Hematopoietic multipotent progenitor cell (in vitro differentiated cells): ENCODE measurements around the gene NUAK1. TPM values are rescaled to one million over a fixed set of nuclear protein-coding genes. Genes with fewer than 3 reads are reported as not detected.

Experiments
- DNase-seq, 3 donors: peaks; one replicate each; pipeline ENCODE4 v3.0.0-alpha.2; 2011 to 2015; ENCODE audit warnings: low read depth in 2 of 3, low spot score in 2 of 3
- total RNA-seq: library from RNA; depleted of rRNA; stranded (reverse); fragments of >200 nt; gene quantifications from one replicate; pipeline ENCODE4 v1.2.3, GENCODE V29; 2012

The NUAK1 gene
- total RNA-seq, 1 donor, result under 0.01 TPM

DNA sequence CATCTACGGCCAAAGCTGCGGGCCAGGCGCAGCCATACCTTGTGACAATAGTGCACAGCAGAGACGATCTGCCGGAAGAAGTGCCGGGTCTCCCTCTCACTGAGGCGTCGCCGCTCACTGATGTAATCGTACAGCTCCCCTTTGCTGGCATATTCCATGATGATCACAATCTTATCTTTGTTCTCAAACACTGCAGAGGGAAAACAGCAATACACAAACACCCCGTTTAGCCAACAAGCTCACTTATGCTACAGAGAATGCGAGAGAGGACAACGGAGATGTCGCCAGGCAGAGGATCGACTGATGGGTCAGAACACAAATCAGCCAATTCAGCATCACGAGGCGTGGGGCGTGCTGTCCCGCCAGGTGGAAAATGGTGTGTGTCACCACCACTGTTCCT, 52.1 kb downstream of the NUAK1 start:
- no peak for DNase-seq

DNA sequence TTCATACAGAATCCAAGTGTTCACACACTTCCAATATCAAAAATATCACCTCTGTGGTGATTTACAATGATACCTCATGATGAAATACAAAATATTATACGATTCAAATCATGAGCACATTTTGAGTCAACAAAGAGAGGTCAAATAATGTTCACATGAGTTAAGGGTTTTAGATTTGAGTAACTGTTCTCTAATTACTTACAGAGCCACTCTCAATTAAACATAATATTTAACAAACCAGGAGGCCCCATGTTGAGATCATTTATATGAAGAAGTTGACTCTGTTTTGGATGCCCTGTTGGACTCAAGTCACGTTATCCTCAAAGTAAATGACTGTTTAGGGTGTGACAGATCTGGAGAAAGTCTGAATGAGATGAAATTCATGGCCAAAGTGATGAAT, 53.5 kb downstream of the NUAK1 start:
- no peak for DNase-seq

DNA sequence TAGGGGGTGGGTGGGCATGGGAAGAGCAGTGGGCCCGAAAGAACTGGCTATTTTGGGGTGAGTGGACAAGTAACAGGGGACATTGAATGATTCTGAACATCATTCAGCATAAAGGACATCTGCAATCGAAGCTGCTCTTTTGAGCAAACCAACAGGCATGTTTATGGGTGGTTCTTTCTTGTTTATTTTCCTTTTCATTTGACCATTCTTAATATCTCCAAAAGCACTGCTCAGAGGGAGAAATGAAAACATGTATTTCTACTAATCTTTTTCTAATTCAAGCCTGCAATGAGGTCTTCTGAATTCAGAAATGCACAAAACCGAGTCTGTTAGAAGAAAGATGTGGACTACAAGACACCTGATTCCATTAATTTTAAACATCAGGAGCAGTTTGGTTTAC, 54.0 kb downstream of the NUAK1 start:
- no peak for DNase-seq

DNA sequence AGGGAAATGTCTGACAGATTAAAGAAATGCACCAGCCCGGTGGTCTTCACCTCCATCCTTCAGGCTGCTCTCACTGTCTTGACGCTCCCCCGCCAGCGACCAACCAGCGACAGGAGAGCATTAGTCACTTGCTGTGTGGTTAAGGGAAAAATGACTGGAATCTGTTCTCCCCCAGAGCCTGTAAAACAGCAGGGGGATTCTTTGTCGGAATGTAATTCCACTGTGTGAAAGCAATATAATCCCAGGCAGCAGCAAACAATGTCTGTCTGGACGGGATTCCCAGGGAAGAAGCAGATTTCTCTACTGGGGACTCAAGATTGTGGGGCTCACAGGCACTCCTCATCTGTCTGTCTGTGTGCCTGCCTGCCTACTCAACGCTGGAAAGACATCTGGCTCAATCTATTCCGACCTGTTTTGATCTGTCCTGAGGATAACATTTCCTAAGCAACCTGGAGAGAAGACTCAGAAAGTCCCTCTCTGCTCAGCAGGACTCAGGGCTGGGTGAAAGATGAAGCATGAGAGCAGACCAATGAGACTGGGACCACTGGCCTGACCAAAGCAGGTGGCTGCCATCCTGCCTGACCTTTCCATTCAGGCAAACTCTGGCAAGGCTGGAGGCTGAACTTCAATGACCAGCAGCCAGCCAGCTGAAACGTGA, 54.6 kb downstream of the NUAK1 start:
- no peak for DNase-seq

DNA sequence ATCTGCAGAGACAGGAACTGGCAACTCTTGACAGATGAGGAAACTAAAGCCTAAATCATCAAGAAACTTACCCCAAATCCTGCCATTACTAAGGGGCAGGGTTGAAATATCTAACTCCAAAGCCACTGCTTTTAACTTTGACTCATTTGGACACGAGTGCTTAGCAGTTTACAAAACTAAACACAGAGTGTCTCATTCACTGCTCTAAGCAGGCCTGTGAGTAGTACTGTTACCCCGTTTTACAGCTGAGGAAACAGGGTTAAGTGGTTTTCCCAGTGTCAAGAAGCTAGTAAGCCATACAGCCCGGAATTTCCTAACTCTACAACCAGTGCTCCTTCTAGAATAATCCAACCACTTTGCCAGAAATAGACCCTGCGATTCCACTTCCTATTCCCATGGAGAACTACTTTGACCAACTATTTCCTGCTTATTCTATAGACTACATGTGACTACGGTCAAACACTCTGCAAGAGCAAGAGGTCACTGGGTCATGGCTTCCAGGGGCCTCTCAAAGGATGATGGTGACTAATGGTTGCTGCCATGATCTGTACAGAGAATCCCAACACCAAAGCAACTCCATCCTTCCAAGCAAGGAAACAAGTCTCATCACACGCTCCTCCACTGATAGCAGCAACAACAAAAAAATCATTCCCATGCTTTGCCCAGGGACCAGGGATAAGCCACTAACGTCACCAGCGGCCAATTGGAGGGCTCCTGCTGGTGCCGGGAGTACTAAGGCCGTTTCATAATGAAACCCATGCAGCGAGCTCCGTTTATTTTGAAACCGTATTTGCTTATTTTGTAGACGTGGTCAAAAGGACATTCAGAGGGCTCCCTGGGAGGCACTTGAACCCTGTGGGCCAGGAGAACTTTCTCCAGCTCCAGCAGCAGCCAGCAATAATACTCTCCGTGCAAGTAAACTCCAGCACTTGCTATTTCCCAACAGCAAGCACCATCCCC, 56.3 kb downstream of the NUAK1 start:
- DNase-seq, result no peak

DNA sequence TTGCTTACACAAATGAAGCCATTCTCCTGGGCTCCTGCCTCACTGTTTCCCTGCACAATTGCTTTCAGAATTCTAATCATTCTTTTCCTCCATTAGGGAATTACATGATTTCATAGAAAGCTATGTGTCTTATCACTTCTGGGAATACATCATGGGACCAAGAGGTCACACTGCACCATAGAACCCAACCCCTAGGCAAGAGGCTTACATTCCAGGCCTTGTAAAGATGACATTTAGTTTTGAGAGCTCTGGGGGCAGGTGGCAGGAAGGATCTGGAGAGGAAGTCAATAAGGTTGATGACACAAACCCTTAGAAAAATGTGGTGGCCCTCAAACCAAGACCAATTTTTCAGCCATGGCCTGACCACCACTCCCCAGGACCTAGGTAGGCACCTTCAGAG, 57.1 kb downstream of the NUAK1 start:
- DNase-seq, result no peak

DNA sequence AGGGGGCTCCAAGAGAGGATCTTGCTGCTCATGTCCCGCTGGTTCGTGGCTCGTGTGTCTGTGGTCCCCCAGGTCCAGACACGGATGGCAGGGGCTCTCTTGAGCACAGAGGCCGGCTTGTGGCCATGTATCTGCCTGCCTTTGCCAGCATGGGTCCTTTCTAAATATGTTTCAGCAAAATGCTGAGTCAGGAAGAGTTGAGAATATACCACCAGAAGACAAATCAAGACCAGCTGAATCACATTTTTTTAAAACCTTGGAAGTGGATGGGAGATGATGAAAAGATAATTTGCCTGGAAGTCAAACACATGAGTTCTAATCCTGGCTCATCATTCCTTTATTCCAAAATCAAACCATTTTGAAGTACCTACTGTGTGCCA, 58.0 kb downstream of the NUAK1 start:
- no peak for DNase-seq

DNA sequence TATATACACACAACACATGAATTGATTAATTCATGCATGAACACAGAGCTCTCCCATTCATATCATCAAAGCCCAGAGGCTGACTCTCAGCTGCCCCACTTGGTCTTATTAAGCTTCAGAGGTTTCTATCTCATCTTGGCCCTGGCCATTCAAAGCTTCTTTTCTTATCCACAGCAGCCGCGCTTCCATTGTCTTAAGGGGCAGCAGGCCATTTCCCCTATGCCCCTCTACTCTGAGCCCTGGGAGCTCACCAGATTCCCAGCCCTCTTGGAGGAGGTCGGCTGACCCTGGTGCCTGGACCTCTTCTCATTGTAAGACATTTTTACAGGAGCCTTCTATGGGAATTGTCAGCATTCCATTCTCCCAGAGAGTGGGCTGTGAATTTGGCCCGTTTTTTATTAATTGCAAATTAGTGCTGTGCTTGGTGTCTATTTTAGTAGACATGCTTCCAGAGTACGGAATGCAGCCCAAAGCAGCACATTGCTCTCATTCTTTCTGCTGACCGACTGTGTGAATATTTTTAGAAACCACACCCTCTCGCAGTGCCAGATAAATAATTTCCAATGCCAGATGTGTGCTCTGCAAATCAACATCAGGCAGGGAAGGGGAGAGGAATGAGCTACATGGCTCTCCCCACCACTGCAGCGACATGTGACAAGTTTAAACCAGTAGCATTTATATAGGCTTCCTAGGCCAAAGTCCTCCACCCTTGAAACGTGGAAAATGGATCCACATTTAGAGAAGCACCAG, 58.5 kb downstream of the NUAK1 start:
- DNase-seq, result no peak

DNA sequence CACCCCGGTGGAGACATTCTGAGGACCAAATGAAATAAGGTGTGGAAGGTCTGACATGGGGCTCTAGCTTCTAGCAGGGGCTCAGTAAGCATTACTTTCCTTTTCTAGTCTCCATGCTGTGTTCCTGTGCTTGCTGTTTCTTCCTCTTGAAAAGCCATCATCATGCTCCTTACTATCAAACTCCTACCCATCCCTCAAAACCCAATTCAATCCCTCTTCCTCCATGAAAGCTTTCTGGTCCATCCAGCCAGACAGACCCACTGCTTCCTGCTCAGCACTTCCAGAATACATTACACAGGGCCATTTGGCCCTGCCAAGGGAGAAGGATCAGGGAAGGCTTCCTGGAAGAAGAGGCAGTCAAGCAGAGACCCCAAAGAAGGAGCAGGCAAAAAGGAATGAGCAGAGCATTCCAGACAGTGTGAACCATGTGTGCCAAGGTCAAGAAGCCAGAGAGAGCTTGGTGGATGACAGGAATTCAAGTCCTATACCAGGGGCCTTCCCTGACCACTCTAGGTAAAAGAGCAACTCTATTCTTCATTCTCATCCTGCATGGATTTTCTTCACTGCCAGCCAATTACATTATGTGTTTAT, 59.5 kb downstream of the NUAK1 start:
- no peak for DNase-seq

DNA sequence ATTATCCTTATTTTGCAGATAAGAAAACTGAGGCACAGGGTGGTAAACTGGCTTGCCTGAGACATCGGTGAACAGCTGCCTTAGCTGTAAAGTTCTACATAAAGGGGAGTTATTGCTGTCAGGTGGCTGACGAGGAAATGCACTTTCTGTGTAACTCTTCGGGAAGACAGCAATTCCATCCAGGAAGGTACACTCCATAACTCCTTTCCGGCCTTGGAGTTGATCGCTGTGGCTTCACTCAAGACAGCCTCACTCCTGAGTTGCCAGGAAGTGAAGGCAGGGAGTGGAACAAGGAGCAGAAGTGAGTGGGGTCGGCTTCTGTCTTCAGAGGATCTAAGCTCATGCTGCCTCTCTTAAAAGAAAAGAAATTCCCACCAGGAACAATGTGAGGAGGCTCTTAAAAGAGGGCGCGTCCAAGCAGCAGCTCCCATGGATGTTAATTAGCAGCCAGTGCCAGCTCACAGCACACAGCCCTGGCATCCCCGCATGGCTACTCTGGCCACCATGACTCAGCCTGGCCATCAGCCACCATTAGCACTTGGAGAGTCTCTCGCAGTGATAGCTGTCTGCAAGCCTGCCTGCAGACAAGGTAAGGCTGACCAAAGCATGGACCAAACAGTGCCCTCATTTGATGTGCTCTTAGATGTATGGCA, 60.3 kb downstream of the NUAK1 start:
- no peak for DNase-seq

DNA sequence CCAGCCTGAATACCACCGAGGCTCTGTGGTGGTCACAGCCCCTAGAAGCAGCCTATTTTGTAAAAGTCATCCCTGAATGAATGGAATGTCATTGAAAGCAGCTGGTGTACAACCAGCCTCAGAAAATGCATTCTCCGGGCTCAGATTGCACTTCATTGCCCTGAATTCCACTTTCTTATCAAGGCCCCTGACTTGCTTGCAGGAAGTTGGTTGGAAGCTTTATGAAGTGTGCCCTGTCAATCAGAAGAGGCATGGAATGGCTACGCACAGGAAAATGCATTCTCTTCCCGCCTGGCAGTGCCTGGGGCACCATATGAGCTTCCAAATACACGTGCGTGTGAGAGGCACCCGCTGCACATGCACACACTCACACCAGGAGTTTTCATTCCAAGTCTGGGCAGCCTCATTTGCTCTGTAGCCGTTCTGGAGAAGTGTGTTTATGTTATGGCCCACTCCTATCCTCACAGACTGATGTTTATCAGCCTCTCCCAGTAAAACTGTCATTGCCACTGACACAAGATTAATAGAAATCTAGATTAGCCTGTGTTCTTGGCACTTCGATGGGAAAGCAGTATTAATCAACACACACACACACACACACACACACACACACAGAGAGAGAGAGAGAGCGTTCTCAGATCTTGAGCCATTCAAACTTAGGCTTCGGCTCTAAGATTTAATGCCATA, 63.9 kb downstream of the NUAK1 start:
- no peak for DNase-seq

DNA sequence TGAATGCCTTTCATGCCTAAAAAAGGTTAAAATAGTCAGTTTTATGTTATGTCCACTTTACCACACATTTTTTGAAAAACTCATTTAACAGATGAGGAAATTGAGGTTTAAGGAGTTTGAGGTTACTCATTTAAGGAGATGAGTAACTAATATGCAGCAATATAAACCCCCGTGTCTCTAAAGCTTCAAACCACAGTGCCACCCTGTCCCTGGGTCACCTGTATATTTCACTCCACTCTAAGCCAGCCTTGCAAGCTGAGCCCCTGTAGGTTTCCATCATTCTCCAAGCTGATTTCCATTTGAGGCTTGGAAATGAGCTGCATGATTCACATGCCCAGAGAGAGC, 64.4 kb downstream of the NUAK1 start:
- DNase-seq, result no peak

DNA sequence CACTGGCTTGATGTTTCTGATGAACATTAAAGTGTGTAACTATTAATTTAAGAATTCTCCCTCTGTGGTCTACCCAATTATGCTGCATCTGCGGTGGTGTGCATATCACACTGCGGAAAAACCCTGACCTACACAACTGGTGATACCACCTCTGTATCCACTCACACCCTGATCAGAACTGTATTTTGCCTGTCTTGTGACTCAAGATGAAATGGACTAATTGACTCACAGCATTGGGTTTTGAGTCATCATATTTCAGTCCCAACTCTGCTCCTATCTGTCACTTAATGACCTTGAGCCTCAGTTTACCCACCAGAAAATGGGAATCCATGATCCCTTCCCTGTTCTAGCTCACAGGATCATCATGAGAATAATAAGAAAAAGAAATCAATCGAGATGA, 65.6 kb downstream of the NUAK1 start:
- no peak for DNase-seq

DNA sequence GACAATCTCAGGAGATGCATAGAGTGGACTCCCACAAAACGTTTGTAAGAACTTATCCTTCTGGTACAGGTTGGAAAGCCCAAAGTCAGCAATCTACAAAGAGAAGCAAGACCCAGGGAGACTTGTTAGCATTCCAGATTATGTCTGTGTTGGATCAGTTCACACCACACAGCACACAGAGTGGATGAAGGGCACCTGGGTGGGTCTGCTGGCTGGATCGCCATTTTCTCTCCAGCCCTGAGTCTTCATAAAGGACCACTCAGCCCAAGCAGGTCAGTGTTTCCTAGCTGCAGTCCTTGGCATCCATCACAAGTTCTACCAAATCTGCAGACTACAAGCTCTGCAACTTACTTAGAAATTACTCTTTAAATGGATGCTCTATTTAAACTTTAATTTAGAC, 66.0 kb downstream of the NUAK1 start:
- DNase-seq, result no peak

DNA sequence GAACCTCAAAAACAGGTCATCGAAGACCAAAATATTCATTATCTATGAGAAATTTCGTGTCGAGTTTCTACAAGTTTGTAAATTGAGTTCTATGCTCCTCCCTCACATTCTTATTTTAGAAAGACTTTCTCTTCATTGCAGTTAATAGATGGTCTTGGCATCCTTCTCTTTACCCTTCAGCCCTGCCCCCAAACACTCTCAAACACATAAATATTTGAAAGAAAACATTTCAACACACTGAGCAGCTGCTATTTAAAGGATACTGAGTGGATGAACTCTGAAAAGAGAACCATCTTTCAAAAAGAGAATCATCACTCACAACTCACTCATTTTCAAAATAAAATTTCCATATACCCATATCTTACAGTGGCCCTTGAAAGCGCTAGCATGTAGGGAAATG, 67.1 kb downstream of the NUAK1 start:
- no peak for DNase-seq

DNA sequence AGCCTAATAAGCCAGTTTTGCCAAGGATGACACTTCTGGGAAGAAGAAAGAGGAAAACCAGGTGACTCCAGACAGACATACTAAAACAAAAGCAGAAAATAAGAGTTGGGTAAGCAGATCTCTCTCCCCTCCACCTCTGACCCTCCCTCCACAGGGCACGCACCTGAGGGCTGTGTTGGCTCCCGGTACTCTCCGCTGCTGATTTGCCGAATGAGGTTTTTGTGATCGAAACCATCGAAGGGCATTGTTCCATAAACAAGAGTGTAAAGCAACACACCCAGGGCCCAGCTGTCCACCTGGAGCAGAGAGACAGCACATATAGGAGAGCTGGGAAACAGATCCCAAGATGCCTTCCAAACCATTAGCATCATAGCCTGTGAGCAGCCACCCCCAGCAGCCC, 68.1 kb downstream of the NUAK1 start:
- DNase-seq, result no peak

DNA sequence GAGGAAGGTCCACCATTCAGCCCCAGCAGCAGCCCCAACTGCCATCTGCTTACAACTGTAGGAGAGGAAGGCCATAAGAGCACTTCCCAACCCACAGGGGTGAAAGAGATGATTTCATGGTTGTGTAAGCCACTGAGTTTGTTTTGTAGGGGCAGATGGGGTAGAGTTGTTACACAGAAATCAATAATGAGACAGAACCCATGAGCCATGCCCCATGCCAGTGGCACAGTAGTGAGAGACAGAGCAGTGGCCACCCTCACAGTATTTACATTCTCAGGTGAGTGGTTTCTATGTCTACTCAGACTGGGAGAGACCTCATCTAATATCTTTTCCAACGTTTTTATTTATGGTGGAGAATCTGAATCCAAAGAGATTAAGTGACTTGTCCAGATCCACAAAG, 68.6 kb downstream of the NUAK1 start:
- no peak for DNase-seq

DNA sequence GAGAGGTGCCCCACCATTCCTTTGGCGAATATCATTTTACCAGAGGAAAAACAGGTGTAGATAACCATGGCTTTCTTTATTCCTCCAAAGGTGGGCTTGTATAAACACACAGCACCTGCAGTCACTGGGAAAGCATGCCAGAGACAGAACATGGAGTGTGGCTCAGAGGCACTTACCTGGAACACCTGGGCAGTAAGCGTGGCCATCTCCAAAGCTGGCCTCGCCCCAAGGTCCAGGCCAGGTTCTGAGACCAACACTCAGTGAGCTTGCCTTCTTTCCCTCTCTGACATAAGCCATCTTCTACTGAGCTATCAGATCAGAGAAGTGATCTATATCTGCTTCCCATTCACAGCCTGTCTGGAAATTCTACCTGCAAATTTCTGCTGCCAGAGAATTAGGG, 70.5 kb downstream of the NUAK1 start:
- DNase-seq, result no peak

DNA sequence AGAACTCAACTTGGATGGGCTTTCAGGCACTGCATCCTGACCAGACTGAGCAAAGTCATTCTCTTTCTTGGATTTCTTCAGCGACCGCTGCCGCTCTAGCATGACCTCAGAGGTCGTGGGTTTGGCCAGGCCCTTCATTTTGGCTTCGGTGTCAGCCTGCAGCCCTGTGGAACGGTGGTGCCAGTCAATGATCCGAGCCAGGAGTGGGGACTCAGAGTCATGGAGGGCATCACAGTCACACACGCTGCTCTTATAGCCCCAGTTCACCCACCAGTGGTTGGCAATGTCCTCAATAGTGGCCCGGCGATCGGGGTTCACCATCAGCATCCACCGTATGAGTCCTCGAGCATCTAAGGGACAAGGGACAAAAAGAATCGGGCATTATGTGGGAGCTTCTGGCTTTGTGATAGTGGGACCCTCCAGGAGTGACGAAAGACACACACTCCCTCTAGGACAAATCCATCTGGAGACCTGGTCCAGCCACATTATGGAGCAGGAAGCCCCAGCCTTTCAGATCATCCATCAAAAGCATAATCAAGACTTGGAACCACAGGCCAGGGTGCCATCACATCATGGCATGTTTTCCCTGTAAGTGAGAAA, 71.0 kb downstream of the NUAK1 start:
- DNase-seq, result no peak
